GM23338 (cell line): Measurements from ENCODE around the gene FMN1. TPM values are rescaled to one million over a fixed set of nuclear protein-coding genes. Genes with fewer than 3 reads are reported as not detected.
A peak's percentile ranks its signal among the peaks of the same experiment; 100 is the strongest.

ENCODE experiments used
- ATAC-seq: fragments of 200-7000 bp; cut with Tn5 transposase; 3 replicates; pipeline ENCODE4 v1.9.1; 2020
- DNase-seq: peaks from one replicate; pipeline ENCODE4 v3.0.0-alpha.2; 2015; ENCODE audit warnings: low spot score
- H2AFZ ChIP-seq: fragments of 200-600 bp; sonication (generic); 2 replicates; pipeline ENCODE4 v1.8.0; 2016; ENCODE audit warnings: antibody characterized with exemption, mild to moderate bottlenecking, moderate library complexity
- H3F3A ChIP-seq: fragments of 200-600 bp; sonication (generic); replicated peaks from 2 replicates; pipeline ENCODE4 v1.8.0; 2017; ENCODE audit warnings: antibody characterized with exemption, mixed run types, low read depth
- H3K27ac ChIP-seq: fragments of 200-600 bp; sonication (generic); 2 replicates; pipeline ENCODE4 v1.6.1; 2016; ENCODE audit warnings: low read depth
- H3K27me3 ChIP-seq: fragments of 200-600 bp; sonication (generic); 2 replicates; pipeline ENCODE4 v1.8.0; 2016; ENCODE audit warnings: mild to moderate bottlenecking, mixed run types, moderate library complexity; ENCODE audit not compliant: insufficient read depth
- H3K36me3 ChIP-seq: fragments of 200-600 bp; sonication (generic); 2 replicates; pipeline ENCODE4 v1.8.0; 2016; ENCODE audit warnings: mild to moderate bottlenecking; ENCODE audit not compliant: insufficient read depth
- H3K4me1 ChIP-seq: fragments of 200-600 bp; sonication (generic); 2 replicates; pipeline ENCODE4 v1.8.0; 2016; ENCODE audit warnings: mild to moderate bottlenecking, moderate library complexity; ENCODE audit not compliant: insufficient read depth
- H3K4me2 ChIP-seq: fragments of 200-600 bp; sonication (generic); 2 replicates; pipeline ENCODE4 v1.7.1; 2017; ENCODE audit warnings: mixed run types
- H3K4me3 ChIP-seq: fragments of 200-600 bp; sonication (generic); 2 replicates; pipeline ENCODE4 v1.6.1; 2016; ENCODE audit warnings: mixed run types
- H3K79me2 ChIP-seq: fragments of 200-600 bp; sonication (generic); replicated peaks from 2 replicates; pipeline ENCODE4 v1.8.0; 2017; ENCODE audit warnings: mild to moderate bottlenecking; ENCODE audit not compliant: insufficient read depth
- H3K9me2 ChIP-seq: fragments of 200-600 bp; sonication (generic); 2 replicates; pipeline ENCODE4 v1.8.0; 2017; ENCODE audit not compliant: insufficient read depth
- H4K20me1 ChIP-seq: fragments of 200-600 bp; sonication (generic); replicated peaks from 2 replicates; pipeline ENCODE4 v1.8.0; 2017; ENCODE audit warnings: mild to moderate bottlenecking; ENCODE audit not compliant: insufficient read depth
- H3K27ac Mint-ChIP-seq: 2 replicates; pipeline ENCODE4 v1.8.0; 2020; ENCODE audit warnings: inconsistent platforms, mild to moderate bottlenecking, moderate library complexity, mixed read lengths
- H3K27me3 Mint-ChIP-seq: 3 replicates; pipeline ENCODE4 v1.8.0; 2022; ENCODE audit warnings: low read depth, mild to moderate bottlenecking, moderate library complexity, mixed read lengths, inconsistent platforms; ENCODE audit not compliant: insufficient read depth, poor library complexity
- H3K36me3 Mint-ChIP-seq: 3 replicates; pipeline ENCODE4 v1.8.0; 2021; ENCODE audit warnings: low read depth, mild to moderate bottlenecking, inconsistent platforms, moderate library complexity, mixed read lengths
- H3K4me1 Mint-ChIP-seq: 3 replicates; pipeline ENCODE4 v1.8.0; 2020; ENCODE audit warnings: mild to moderate bottlenecking, inconsistent platforms, mixed read lengths
- H3K4me3 Mint-ChIP-seq: 3 replicates; pipeline ENCODE4 v1.8.0; 2021; ENCODE audit warnings: moderate library complexity, mild to moderate bottlenecking, inconsistent platforms, mixed read lengths
- H3K9me3 Mint-ChIP-seq: 3 replicates; pipeline ENCODE4 v1.8.0; 2020; ENCODE audit warnings: moderate library complexity, mild to moderate bottlenecking, inconsistent platforms, mixed read lengths
- CREB1 ChIP-seq: fragments of 250-450 bp; sonication (Bioruptor Pico); IDR thresholded peaks from 2 replicates; pipeline ENCODE4 v1.5.0; 2020; ENCODE audit warnings: low read depth, mild to moderate bottlenecking, moderate library complexity
- CTCF ChIP-seq, 2 experiments: fragments of 200-600 bp in 1 of 2; sonication (generic) in 1 of 2; conservative IDR thresholded peaks; 2 replicates each; pipeline versions ENCODE4 v1.5.1 to v1.6.1; 2016 to 2017; ENCODE audit warnings: antibody characterized with exemption in 2 of 2, low read depth in 2 of 2, mild to moderate bottlenecking in 2 of 2, moderate library complexity in 1 of 2
- ETS1 ChIP-seq: IDR thresholded peaks from 2 replicates; pipeline ENCODE4 v1.6.1; 2016; ENCODE audit warnings: antibody characterized with exemption
- EZH2 ChIP-seq: fragments of 200-600 bp; sonication (generic); IDR thresholded peaks from one replicate; pipeline ENCODE4 v1.8.0; 2017; ENCODE audit warnings: antibody characterized with exemption, mild to moderate bottlenecking, low read depth; ENCODE audit not compliant: unreplicated experiment
- EZH2phosphoT487 ChIP-seq: fragments of 200-600 bp; sonication (generic); IDR thresholded peaks from one replicate; pipeline ENCODE4 v1.8.1; 2018; ENCODE audit warnings: antibody characterized with exemption; ENCODE audit not compliant: unreplicated experiment
- NANOG ChIP-seq: IDR thresholded peaks from 2 replicates; pipeline ENCODE4 v1.6.1; 2016; ENCODE audit warnings: antibody characterized with exemption, borderline replicate concordance
- REST ChIP-seq: IDR thresholded peaks from one replicate; pipeline ENCODE4 v1.6.1; 2018; ENCODE audit warnings: antibody characterized with exemption; ENCODE audit not compliant: unreplicated experiment
- STAT1 ChIP-seq: IDR thresholded peaks from one replicate; pipeline ENCODE4 v1.6.1; 2016; ENCODE audit warnings: antibody characterized with exemption; ENCODE audit not compliant: unreplicated experiment
- ZNF331 ChIP-seq: fragments of 250-450 bp; sonication (Bioruptor Pico); IDR thresholded peaks from 2 replicates; pipeline ENCODE4 v1.5.0; 2020; ENCODE audit warnings: low read depth, mild to moderate bottlenecking, moderate library complexity
- ZNF462 ChIP-seq: fragments of 250-450 bp; sonication (Bioruptor Pico); IDR thresholded peaks from 2 replicates; pipeline ENCODE4 v1.5.0; 2020; ENCODE audit warnings: mild to moderate bottlenecking, moderate library complexity
- polyA plus RNA-seq: library from polyadenylated mRNA; unstranded; fragments of >200 nt; fragmentation: Nextera tagmentation; extraction: Ambion mirVana; gene quantifications from 2 replicates; pipeline ENCODE4 v1.2.1, GENCODE V29; 2016
- total RNA-seq: library from RNA; depleted of rRNA; stranded (reverse); fragments of >200 nt; shearing (Covaris generic); gene quantifications from 2 replicates; pipeline ENCODE4 v1.2.3, GENCODE V29; 2014

The FMN1 gene
- total and polyA plus RNA-seq, 2 experiments from 2014 or later: 1.2 to 1.6 TPM

GRCh38 chr15:32735989-32736700 lies 458.4 kb downstream of the FMN1 start:
- Mint-ChIP-seq H3K9me3 (peaks cover 2% of the 10 kb centered on the region; the same call in 1 of the 3 replicates), H3K4me3 (no peak overlapping the region), H3K36me3 (peaks cover 3% of the 10 kb centered on the region; the same call in 1 of the 3 replicates), H3K27me3 (peaks cover 1% of the 10 kb centered on the region), H3K4me1 (peaks cover 8% of the 10 kb centered on the region; the same call in 2 of the 3 replicates), H3K27ac (no peak overlapping the region)
- no peak for TF ChIP-seq STAT1
- no peak for TF ChIP-seq CREB1 (CRISPR knock-in tag)
- no peak for TF ChIP-seq CTCF (conservative IDR thresholded peaks at IDR 0.05; ENCODE audit: low read depth in 2 of 2)
- no peak for TF ChIP-seq EZH2phosphoT487
- TF ChIP-seq ETS1: no peak
- TF ChIP-seq EZH2: no peak
- no peak for TF ChIP-seq ZNF331 (CRISPR knock-in tag)
- TF ChIP-seq ZNF462: no peak
- TF ChIP-seq NANOG: no peak
- no peak for TF ChIP-seq REST
- Histone ChIP-seq H4K20me1 (no peaks in the 10 kb centered on the region), H3K27ac (no peak overlapping the region), H3F3A (no peaks in the 10 kb centered on the region), H3K36me3 (no peaks in the 10 kb centered on the region), H3K27me3 (no peaks in the 10 kb centered on the region), H3K4me1 (peaks cover 3% of the 10 kb centered on the region; the same call in 1 of the 2 replicates), H3K9me2 (no peaks in the 10 kb centered on the region), H2AFZ (peak overlapping the region; percentile 68; the same call in 1 of the 2 replicates), H3K4me2 (no peak overlapping the region), H3K79me2 (no peaks in the 10 kb centered on the region), H3K4me3 (no peak overlapping the region)
- ATAC-seq (no peak), DNase-seq (no peak)
